Lower leg skin (tissue), 4 donors: Measurements from ENCODE around the gene RIC1. TPM values are rescaled to one million over a fixed set of nuclear protein-coding genes. Genes with fewer than 3 reads are reported as not detected.

Experiments used
- DNase-seq, 2 donors: peaks; one replicate each; pipeline ENCODE4 v3.0.0-alpha.2; 2019; ENCODE audit warnings: low spot score in 2 of 2
- H3K4me3 ChIP-seq: fragments of 200-600 bp; sonication (generic); 2 replicates; pipeline ENCODE4 v1.5.1; 2017; ENCODE audit warnings: mild to moderate bottlenecking, low read depth; ENCODE audit not compliant: poor library complexity, severe bottlenecking
- CTCF ChIP-seq, 3 donors: fragments of 450-650 bp; IDR thresholded peaks; one replicate each; pipeline ENCODE4 v1.5.1; 2016; ENCODE audit warnings: antibody characterized with exemption in 3 of 3, mild to moderate bottlenecking in 3 of 3, moderate library complexity in 2 of 3
- POLR2A ChIP-seq, 2 donors: fragments of 450-650 bp; IDR thresholded peaks; one replicate each; pipeline ENCODE4 v1.6.1; 2016 to 2017; ENCODE audit warnings: antibody characterized with exemption in 2 of 2, mild to moderate bottlenecking in 1 of 2, moderate library complexity in 1 of 2
- WGBS, 2 donors: methylation state at CpG; one replicate each; pipeline ENCODE4 v1.1.5; 2018; 5-methylcytosine and 5-hydroxymethylcytosine counted together
- intact Hi-C: fragments of 100-400 bp; cut with DNase I; formaldehyde crosslinking; loops from one replicate; pipeline ENCODE4 v1.15.0; 2023; ENCODE audit warnings: low total_unique reads
- total RNA-seq, 4 donors: library from RNA; depleted of rRNA; stranded (reverse); fragments of >200 nt; gene quantifications; one replicate each; pipeline ENCODE4 v1.1.0, GENCODE V29; 2016

RIC1 gene
- total RNA-seq, 4 donors from 2014 or later: 31.3 to 62.3 (median 37.6) TPM

DNA sequence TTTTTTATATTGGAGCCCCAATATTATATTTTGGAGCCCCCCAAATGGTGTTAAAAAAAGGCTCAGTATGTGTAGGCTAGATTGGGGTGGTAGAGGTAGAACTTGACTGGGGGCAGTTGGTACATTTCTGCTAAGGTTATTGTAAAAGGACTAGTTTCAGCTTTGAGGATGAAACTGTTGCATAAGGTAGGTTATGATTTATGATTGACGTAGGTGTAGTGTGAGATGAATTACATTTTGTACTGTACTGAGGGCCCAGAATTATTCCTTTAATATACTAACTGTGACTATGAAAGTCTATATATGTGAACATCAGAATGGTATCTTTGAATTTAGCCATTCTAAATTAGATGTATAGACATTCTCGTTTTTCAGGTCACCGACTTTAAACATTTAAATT, 3.6 kb downstream of the RIC1 start:
- intact Hi-C loops: no loop called here
- no peak for DNase-seq
- no peak overlapping the region for H3K4me3 ChIP-seq
- no peak for TF ChIP-seq POLR2A (IDR thresholded peaks at IDR 0.05)
- no peak for TF ChIP-seq CTCF (IDR thresholded peaks at IDR 0.05)
- 58 to 60% methylated on average over 3 of the region's 3 CpGs for WGBS, 2 donors

DNA sequence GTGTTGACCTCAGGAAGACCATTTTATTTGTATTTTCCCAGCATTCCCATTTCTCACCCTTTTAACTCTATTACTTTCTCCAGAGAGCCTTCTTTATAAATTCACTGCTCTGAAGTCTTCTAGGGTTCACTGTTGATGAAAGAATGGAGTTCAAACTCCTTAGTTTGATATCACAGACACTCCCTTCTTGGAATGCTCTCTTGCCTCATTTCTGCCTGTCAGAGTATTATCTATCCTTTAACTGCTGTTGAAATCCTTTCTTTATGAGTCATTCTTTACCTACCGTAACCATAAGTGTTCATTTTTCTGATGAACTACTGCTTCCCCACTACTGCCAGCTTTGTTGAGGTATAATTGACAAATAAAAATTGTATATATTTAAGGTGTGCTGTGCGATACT, 4.3 kb downstream of the RIC1 start:
- intact Hi-C loops: no loop called here
- DNase-seq: no peak
- no peak overlapping the region for H3K4me3 ChIP-seq
- 70 to 77% methylated on average over 2 of the region's 2 CpGs for WGBS, 2 donors
- TF ChIP-seq CTCF (IDR thresholded peaks at IDR 0.05) (no peak), POLR2A (IDR thresholded peaks at IDR 0.05) (no peak)

DNA sequence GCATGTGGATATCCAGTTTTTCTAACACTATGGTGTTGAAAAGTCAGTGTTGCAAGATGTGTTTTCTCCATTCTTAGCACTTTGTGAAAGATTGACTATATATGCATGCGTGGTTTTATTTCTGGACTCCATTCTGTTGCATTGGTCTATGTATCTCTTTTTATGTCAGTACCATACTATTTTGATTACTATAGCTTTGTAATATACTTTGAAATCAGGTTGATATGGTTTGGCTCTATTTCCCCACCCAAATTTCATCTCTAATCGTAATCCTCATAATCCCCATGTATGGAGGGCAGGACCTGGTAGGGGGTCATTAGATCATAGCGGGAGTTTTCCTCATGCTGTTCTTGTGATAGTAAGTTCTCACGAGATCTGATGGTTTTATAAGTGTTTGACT, 6.5 kb downstream of the RIC1 start:
- WGBS, 2 donors: 97 to 100% methylated on average over 4 of the region's 4 CpGs
- H3K4me3 ChIP-seq: no peak overlapping the region
- intact Hi-C loops: no loop called here
- DNase-seq: no peak
- TF ChIP-seq POLR2A (IDR thresholded peaks at IDR 0.05): no peak
- TF ChIP-seq CTCF (IDR thresholded peaks at IDR 0.05): no peak

DNA sequence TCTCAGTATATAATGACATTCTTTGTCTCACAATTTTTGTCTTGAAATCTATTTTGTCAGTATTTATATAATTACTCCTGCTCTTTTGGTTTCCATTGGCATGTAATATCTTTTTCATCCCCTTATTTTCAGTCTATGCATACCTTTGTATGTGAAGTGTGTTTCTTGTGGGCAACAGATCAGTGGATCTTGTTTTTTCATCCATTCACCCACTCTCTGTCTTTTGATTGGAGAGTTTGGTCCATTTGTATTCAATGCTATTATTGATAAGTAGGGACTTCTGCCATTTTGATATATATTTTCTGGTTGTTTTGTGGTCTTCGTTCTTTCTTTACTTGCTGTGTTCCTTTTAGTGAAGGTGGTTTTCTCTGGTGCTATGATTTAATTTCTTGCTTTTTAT, 10.9 kb downstream of the RIC1 start:
- H3K4me3 ChIP-seq: no peak overlapping the region
- TF ChIP-seq CTCF (IDR thresholded peaks at IDR 0.05) (no peak), POLR2A (IDR thresholded peaks at IDR 0.05) (no peak)
- 97 to 100% methylated on average over 1 of the region's 1 CpG for WGBS, 2 donors
- intact Hi-C loops: no loop called here
- no peak for DNase-seq

GRCh38 chr9:5642170-5642569, 13.3 kb downstream of the RIC1 start:
- 82 to 87% methylated on average over 2 of the region's 2 CpGs for WGBS, 2 donors
- H3K4me3 ChIP-seq: no peak overlapping the region
- TF ChIP-seq CTCF (IDR thresholded peaks at IDR 0.05): no peak
- TF ChIP-seq POLR2A (IDR thresholded peaks at IDR 0.05): no peak
- no peak for DNase-seq
- intact Hi-C loops: no loop called here

DNA sequence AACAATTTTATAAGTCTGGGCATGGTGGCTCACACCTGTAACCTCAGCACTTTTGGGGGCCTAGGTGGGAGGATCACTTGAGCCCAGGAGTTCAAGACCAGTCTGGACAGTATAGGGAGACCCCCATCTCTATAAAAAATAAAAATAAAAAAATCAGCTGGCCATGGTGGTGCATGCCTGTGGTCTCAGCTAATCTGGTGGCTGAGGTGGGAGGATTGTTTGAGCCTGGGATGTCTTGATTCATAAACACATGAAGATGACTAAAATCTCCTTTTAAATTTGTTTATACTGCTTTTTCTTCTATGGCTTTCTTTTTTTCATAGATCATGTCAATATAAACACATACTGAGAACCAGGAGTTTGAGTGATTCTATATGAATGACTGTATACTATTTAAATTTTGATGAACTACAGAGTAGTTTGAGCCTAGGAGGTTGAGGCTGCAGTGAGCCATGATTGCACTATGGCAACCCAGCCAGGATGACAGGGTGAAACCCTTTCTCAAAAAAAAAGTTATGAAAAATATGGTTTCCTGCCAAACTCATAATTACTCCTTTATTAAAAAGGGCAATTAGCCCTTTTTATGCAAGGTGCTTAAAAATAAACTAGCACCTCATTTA, 14.2 kb downstream of the RIC1 start:
- intact Hi-C loops: no loop called here
- TF ChIP-seq CTCF (IDR thresholded peaks at IDR 0.05): no peak
- no peak for TF ChIP-seq POLR2A (IDR thresholded peaks at IDR 0.05)
- no peak overlapping the region for H3K4me3 ChIP-seq
- DNase-seq: no peak
